AG09319 (cell line): ENCODE results near the gene IL12RB2.

Source experiments
- DNase-seq: peaks from one replicate; pipeline ENCODE4 v3.0.0-alpha.2; 2010; ENCODE audit warnings: low read depth; ENCODE audit errors: extremely low read depth
- CTCF ChIP-seq: IDR thresholded peaks from 2 replicates; pipeline ENCODE4 v1.5.1; 2011; ENCODE audit warnings: low read depth, mild to moderate bottlenecking, inconsistent platforms, low read length, moderate library complexity

IL12RB2 gene

GRCh38 chr1:67381154-67381553, 73.5 kb downstream of the IL12RB2 start:
- TF ChIP-seq CTCF = no peak
- no peak for DNase-seq

GRCh38 chr1:67382292-67382691, 74.6 kb downstream of the IL12RB2 start:
- no peak for TF ChIP-seq CTCF
- DNase-seq = peak; percentile 38

GRCh38 chr1:67383999-67384638, 76.4 kb downstream of the IL12RB2 start:
- no peak for TF ChIP-seq CTCF

GRCh38 chr1:67390041-67390887, 82.6 kb downstream of the IL12RB2 start:
- TF ChIP-seq CTCF = no peak
- DNase-seq = peak; percentile 37

More at GRCh38 chr1:67383999-67384638, 76.4 kb downstream of the IL12RB2 start:
- DNase-seq = no peak

GRCh38 chr1:67393240-67393639, 85.6 kb downstream of the IL12RB2 start:
- DNase-seq = no peak
- TF ChIP-seq CTCF = no peak

GRCh38 chr1:67393737-67394136, 86.1 kb downstream of the IL12RB2 start:
- no peak for DNase-seq
- TF ChIP-seq CTCF = no peak

GRCh38 chr1:67394548-67394947, 86.9 kb downstream of the IL12RB2 start:
- DNase-seq = no peak
- TF ChIP-seq CTCF = no peak
